ENCODE measurements around the gene PDYN. TPM values are rescaled to one million over a fixed set of nuclear protein-coding genes. Genes with fewer than 3 reads are reported as not detected.

The PDYN gene
- polyA plus RNA-seq, 3 donors: not detected

DNA sequence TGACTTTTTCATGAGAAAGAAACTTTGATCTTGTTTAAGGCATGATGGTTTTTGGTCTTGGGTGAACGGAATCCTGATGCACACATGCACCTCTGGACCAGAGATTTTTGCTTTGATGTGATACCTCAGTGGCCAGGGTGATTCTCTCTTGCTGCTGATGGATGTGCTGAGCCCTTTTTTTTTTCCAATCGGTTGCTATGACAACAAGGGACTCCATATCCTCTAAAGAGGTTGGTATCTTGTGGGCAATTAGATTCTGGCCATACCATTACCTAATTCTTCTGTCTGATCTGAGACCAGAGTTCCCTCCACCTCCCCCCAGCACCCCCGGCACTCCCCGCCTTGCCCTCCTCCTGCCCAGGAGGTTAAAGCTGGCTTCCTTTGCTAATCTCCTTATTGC, 24.9 kb downstream of the PDYN start:
- DNase-seq: no peak
- Histone ChIP-seq H3K4me3 (replicated peaks in 1 of 3; ENCODE audit: low read depth in 2 of 3, low read length in 3 of 3) (no peak overlapping the region), H4K20me1 (ENCODE audit: insufficient read depth, low read length) (no peaks in the 10 kb centered on the region), H3K9ac (ENCODE audit: insufficient read depth, low read length, poor library complexity, severe bottlenecking) (no peak overlapping the region), H3K79me2 (ENCODE audit: insufficient read depth, low read length) (no peaks in the 10 kb centered on the region), H3K27ac (ENCODE audit: low read depth in 1 of 2, low read length in 2 of 2) (no peak overlapping the region), H3K4me1 (ENCODE audit: control insufficient read depth in 1 of 2, insufficient read depth in 2 of 2, low read length in 2 of 2) (peaks cover 28 to 33% of the 10 kb centered on the region in 2 donors), H3K36me3 (replicated peaks in 1 of 2; ENCODE audit: control insufficient read depth in 1 of 2, insufficient read depth in 2 of 2, low read length in 2 of 2) (no peaks in the 10 kb centered on the region), H3K27me3 (ENCODE audit: control insufficient read depth in 2 of 2, insufficient read depth in 2 of 2, low read length in 2 of 2) (no peaks in the 10 kb centered on the region), H3K9me3 (replicated peaks in 1 of 2; ENCODE audit: control insufficient read depth in 1 of 2, insufficient read depth in 1 of 2, low read length in 2 of 2) (no peaks in the 10 kb centered on the region), H3K4me2 (replicated peaks; ENCODE audit: extremely low read depth, low read length, poor library complexity, severe bottlenecking) (no peak overlapping the region), H2AFZ (ENCODE audit: insufficient read depth, low read depth, low read length, poor library complexity, severe bottlenecking) (no peak overlapping the region)
- Mint-ChIP-seq H3K27ac (peak overlapping the region in 1 of 7 donors; percentile 23), H3K36me3 (peaks cover 0 to 1% of the 10 kb centered on the region in 2 donors), H3K9me3 (peaks cover 0 to 12% (median 0%) of the 10 kb centered on the region in 7 donors), H3K27me3 (ENCODE audit: low read depth in 3 of 3) (peaks cover 2 to 15% (median 7%) of the 10 kb centered on the region in 3 donors), H3K4me3 (no peak overlapping the region), H3K4me1 (peaks cover 31% of the 10 kb centered on the region)
- TF ChIP-seq CTCF (IDR thresholded peaks at IDR 0.05): no peak
- intact Hi-C loops (cut with micrococcal nuclease): loop anchor here in 1 of 2 donors (5.0 kb wide), 1 partner anchor 37 kb away; no protein-coding TSS in a partner anchor
- 95% methylated on average over 3 of the region's 4 CpGs for WGBS (ENCODE audit: insufficient coverage)

GRCh38 chr20:1965520-1966351, 28.1 kb downstream of the PDYN start:
- Mint-ChIP-seq H3K36me3 (peaks cover 0 to 1% of the 10 kb centered on the region in 2 donors), H3K27ac (peak overlapping the region; percentile 90 to 96 (median 95)), H3K4me3 (peak overlapping the region; percentile 68 to 86), H3K4me1 (peaks cover 44% of the 10 kb centered on the region), H3K9me3 (peaks cover 0 to 12% (median 0%) of the 10 kb centered on the region in 7 donors), H3K27me3 (ENCODE audit: low read depth in 3 of 3) (peaks cover 0 to 7% (median 3%) of the 10 kb centered on the region in 3 donors)
- H3K79me2 ChIP-seq (ENCODE audit: insufficient read depth, low read length): no peaks in the 10 kb centered on the region
- H3K4me1 ChIP-seq (ENCODE audit: control insufficient read depth in 1 of 2, insufficient read depth in 2 of 2, low read length in 2 of 2): peaks cover 33 to 39% of the 10 kb centered on the region in 2 donors
- H3K4me2 ChIP-seq (replicated peaks; ENCODE audit: extremely low read depth, low read length, poor library complexity, severe bottlenecking): peak overlapping the region; percentile 68
- peak; percentile 94 for TF ChIP-seq CTCF (IDR thresholded peaks at IDR 0.05)
- intact Hi-C loops (cut with micrococcal nuclease): loop anchor here in 1 of 2 donors (5.0 kb wide), 1 partner anchor 33 kb away; no protein-coding TSS in a partner anchor
- H3K36me3 ChIP-seq (replicated peaks in 1 of 2; ENCODE audit: control insufficient read depth in 1 of 2, insufficient read depth in 2 of 2, low read length in 2 of 2): no peaks in the 10 kb centered on the region
- peak overlapping the region; percentile 81 to 83 for H3K27ac ChIP-seq (ENCODE audit: low read depth in 1 of 2, low read length in 2 of 2)
- H3K27me3 ChIP-seq (ENCODE audit: control insufficient read depth in 2 of 2, insufficient read depth in 2 of 2, low read length in 2 of 2): no peaks in the 10 kb centered on the region
- H4K20me1 ChIP-seq (ENCODE audit: insufficient read depth, low read length): no peaks in the 10 kb centered on the region
- H3K9me3 ChIP-seq (replicated peaks in 1 of 2; ENCODE audit: control insufficient read depth in 1 of 2, insufficient read depth in 1 of 2, low read length in 2 of 2): no peaks in the 10 kb centered on the region
- DNase-seq: peak; percentile 51 to 88 (median 88)
- H3K4me3 ChIP-seq (replicated peaks in 1 of 3; ENCODE audit: low read depth in 2 of 3, low read length in 3 of 3): peak overlapping the region; percentile 3 to 67 (median 29)
- peak overlapping the region; percentile 6 for H3K9ac ChIP-seq (ENCODE audit: insufficient read depth, low read length, poor library complexity, severe bottlenecking)
- 3% methylated on average over 23 of the region's 28 CpGs for WGBS (ENCODE audit: insufficient coverage)
- peak overlapping the region; percentile 61 for H2AFZ ChIP-seq (ENCODE audit: insufficient read depth, low read depth, low read length, poor library complexity, severe bottlenecking)
